ENCODE results near the gene ROR2. TPM values are rescaled to one million over a fixed set of nuclear protein-coding genes. Genes with fewer than 3 reads are reported as not detected.

ROR2 gene
- total RNA-seq, 4 donors from 2014 or later: 0.70 to 9.9 (median 4.1) TPM

- no peaks in the 10 kb centered on the region for H3K9me3 ChIP-seq
- no peaks in the 10 kb centered on the region for H3K4me1 ChIP-seq
- H3K27me3 ChIP-seq: no peaks in the 10 kb centered on the region
- no peaks in the 10 kb centered on the region for H3K36me3 ChIP-seq
- no peak for TF ChIP-seq POLR2A (IDR thresholded peaks at IDR 0.05)
- TF ChIP-seq CTCF (IDR thresholded peaks at IDR 0.05): peak in 2 of 6 experiments; percentile 7 to 26
- H3K4me3 ChIP-seq: no peak overlapping the region
- DNase-seq: no peak
- no peak overlapping the region for H3K27ac ChIP-seq
These were observed 274.0 kb downstream of the ROR2 start for GRCh38 chr9:91676046-91676445.

- no peak for TF ChIP-seq POLR2A (IDR thresholded peaks at IDR 0.05)
- TF ChIP-seq CTCF (IDR thresholded peaks at IDR 0.05): no peak
- H3K27me3 ChIP-seq: no peaks in the 10 kb centered on the region
- H3K4me1 ChIP-seq: no peaks in the 10 kb centered on the region
- no peak for DNase-seq
- H3K27ac ChIP-seq: no peak overlapping the region
- H3K9me3 ChIP-seq: no peaks in the 10 kb centered on the region
- H3K36me3 ChIP-seq: no peaks in the 10 kb centered on the region
- H3K4me3 ChIP-seq: no peak overlapping the region
These were observed 285.4 kb downstream of the ROR2 start for GRCh38 chr9:91664663-91665062.

GRCh38 chr9:91663858-91664257 is 286.2 kb downstream of the ROR2 start:
- Histone ChIP-seq H3K4me3 (no peak overlapping the region), H3K27ac (no peak overlapping the region), H3K27me3 (no peaks in the 10 kb centered on the region), H3K9me3 (no peaks in the 10 kb centered on the region), H3K36me3 (no peaks in the 10 kb centered on the region), H3K4me1 (no peaks in the 10 kb centered on the region)
- no peak for DNase-seq
- no peak for TF ChIP-seq POLR2A (IDR thresholded peaks at IDR 0.05)

- no peaks in the 10 kb centered on the region for H3K27me3 ChIP-seq
- H3K9me3 ChIP-seq: no peaks in the 10 kb centered on the region
- no peak for DNase-seq
- TF ChIP-seq CTCF (IDR thresholded peaks at IDR 0.05) (no peak), POLR2A (IDR thresholded peaks at IDR 0.05) (no peak)
- H3K4me1 ChIP-seq: no peaks in the 10 kb centered on the region
- H3K36me3 ChIP-seq: no peaks in the 10 kb centered on the region
- no peak overlapping the region for H3K4me3 ChIP-seq
- no peak overlapping the region for H3K27ac ChIP-seq
These were observed 288.6 kb downstream of the ROR2 start for GRCh38 chr9:91661451-91661850.

GRCh38 chr9:91660521-91660920 is 289.5 kb downstream of the ROR2 start:
- H3K9me3 ChIP-seq: no peaks in the 10 kb centered on the region
- no peak overlapping the region for H3K27ac ChIP-seq
- no peaks in the 10 kb centered on the region for H3K4me1 ChIP-seq
- no peaks in the 10 kb centered on the region for H3K27me3 ChIP-seq
- TF ChIP-seq CTCF (IDR thresholded peaks at IDR 0.05): no peak
- TF ChIP-seq POLR2A (IDR thresholded peaks at IDR 0.05): no peak
- H3K4me3 ChIP-seq: no peak overlapping the region
- DNase-seq: no peak
- no peaks in the 10 kb centered on the region for H3K36me3 ChIP-seq

GRCh38 chr9:91659529-91660495 is 290.2 kb downstream of the ROR2 start:
- no peak overlapping the region for H3K27ac ChIP-seq
- H3K4me1 ChIP-seq: no peaks in the 10 kb centered on the region
- no peak for DNase-seq
- H3K4me3 ChIP-seq: no peak overlapping the region
- no peaks in the 10 kb centered on the region for H3K27me3 ChIP-seq
- TF ChIP-seq POLR2A (IDR thresholded peaks at IDR 0.05) (no peak), CTCF (IDR thresholded peaks at IDR 0.05) (peak in 4 of 6 experiments; percentile 7 to 39 (median 31))
- no peaks in the 10 kb centered on the region for H3K9me3 ChIP-seq
- no peaks in the 10 kb centered on the region for H3K36me3 ChIP-seq

Measured in Peyer's patch (tissue), 4 donors.